OCI-LY7 (cell line): ENCODE results near the gene FNBP1. TPM values are rescaled to one million over a fixed set of nuclear protein-coding genes. Genes with fewer than 3 reads are reported as not detected.

ENCODE experiments used
- BruUV-seq: library from RNA; stranded (reverse); fragments of 400-500 nt; replicated peaks from 2 replicates; lab custom pipeline; 2021; lab: Mats Ljungman, UMichigan
- CTCF ChIA-PET: fragments of 300-600 bp; sonication (Branson Sonifier 250); formaldehyde crosslinking; loops from one replicate; lab custom pipeline; 2022; ENCODE audit warnings: antibody characterized with exemption; ENCODE audit not compliant: unreplicated experiment; lab: Charles Lee
- POLR2A ChIA-PET: fragments of 300-600 bp; sonication (Branson Sonifier 250); formaldehyde crosslinking; loops from one replicate; lab custom pipeline; 2022; ENCODE audit warnings: antibody characterized with exemption; lab: Charles Lee
- DNase-seq: peaks from one replicate; pipeline ENCODE4 v3.0.0-alpha.2; 2015; ENCODE audit warnings: low spot score
- H2AFZ ChIP-seq: fragments of 200-600 bp; sonication (generic), shearing (Covaris generic); 2 replicates; pipeline ENCODE4 v1.6.1; 2014; ENCODE audit warnings: mild to moderate bottlenecking, antibody characterized with exemption, low read length, moderate library complexity
- H3K27ac ChIP-seq: fragments of 200-600 bp; sonication (generic); 2 replicates; pipeline ENCODE4 v1.5.1; 2014; ENCODE audit warnings: mixed run types, low read depth, mild to moderate bottlenecking, moderate library complexity, low read length, inconsistent platforms; ENCODE audit not compliant: poor library complexity, severe bottlenecking
- H3K36me3 ChIP-seq: fragments of 200-600 bp; sonication (generic); 2 replicates; pipeline ENCODE4 v1.6.1; 2014; ENCODE audit warnings: mild to moderate bottlenecking, antibody characterized with exemption, low read length, moderate library complexity, mixed read lengths; ENCODE audit not compliant: insufficient read depth
- H3K4me1 ChIP-seq: fragments of 200-600 bp; sonication (generic); 2 replicates; pipeline ENCODE4 v1.5.1; 2014; ENCODE audit warnings: mild to moderate bottlenecking, low read length; ENCODE audit not compliant: insufficient read depth, poor library complexity, severe bottlenecking
- H3K4me2 ChIP-seq: fragments of 200-600 bp; sonication (generic); 2 replicates; pipeline ENCODE4 v1.6.1; 2014; ENCODE audit warnings: mild to moderate bottlenecking, low read length
- H3K4me3 ChIP-seq: fragments of 200-600 bp; sonication (generic); 2 replicates; pipeline ENCODE4 v1.5.1; 2014; ENCODE audit warnings: mild to moderate bottlenecking, low read depth, low read length; ENCODE audit not compliant: poor library complexity, severe bottlenecking
- H3K79me2 ChIP-seq: fragments of 200-600 bp; sonication (generic); 2 replicates; pipeline ENCODE4 v1.6.1; 2016; ENCODE audit warnings: low read depth, mild to moderate bottlenecking, low read length, moderate library complexity, mixed read lengths; ENCODE audit not compliant: insufficient read depth
- H3K9me2 ChIP-seq: fragments of 200-600 bp; sonication (generic); 2 replicates; pipeline ENCODE4 v1.6.1; 2016; ENCODE audit warnings: mild to moderate bottlenecking, low read length, mixed read lengths; ENCODE audit not compliant: insufficient read depth
- H3K9me3 ChIP-seq: fragments of 200-600 bp; sonication (generic); 2 replicates; pipeline ENCODE4 v1.6.1; 2014; ENCODE audit warnings: mild to moderate bottlenecking, mixed run types, low read length, mixed read lengths
- H4K20me1 ChIP-seq: fragments of 200-600 bp; sonication (generic); 2 replicates; pipeline ENCODE4 v1.6.1; 2014; ENCODE audit warnings: mild to moderate bottlenecking, antibody characterized with exemption, low read length, moderate library complexity, mixed read lengths; ENCODE audit not compliant: insufficient read depth
- EZH2phosphoT487 ChIP-seq: fragments of 200-600 bp; sonication (generic); IDR thresholded peaks from 2 replicates; pipeline ENCODE4 v1.6.1; 2018; ENCODE audit warnings: low read depth, borderline replicate concordance, mild to moderate bottlenecking, mixed run types, antibody characterized with exemption, low read length, moderate library complexity, mixed read lengths
- intact Hi-C: fragments of 100-400 bp; cut with micrococcal nuclease; formaldehyde crosslinking; loops from one replicate; pipeline ENCODE4 v1.10.0; 2022; ENCODE audit not compliant: unreplicated experiment
- total RNA-seq, 2 experiments: library from RNA; depleted of rRNA in 1 of 2; stranded (reverse); fragments of >200 nt in 1 of 2; shearing (Covaris generic) in 1 of 2; gene quantifications; 2 replicates each; pipeline ENCODE4 v1.2.3, GENCODE V29; 2014 to 2022
- TF ChIP-seq, protein P1 (sequence below): fragments of 200-600 bp; sonication (generic); conservative IDR thresholded peaks from 2 replicates; pipeline ENCODE4 v1.5.1; 2014; ENCODE audit warnings: mild to moderate bottlenecking, antibody characterized with exemption, low read length, moderate library complexity, mixed read lengths

Gene FNBP1
- total RNA-seq, 2 experiments from 2014 or later = 93.3 to 164 TPM

DNA sequence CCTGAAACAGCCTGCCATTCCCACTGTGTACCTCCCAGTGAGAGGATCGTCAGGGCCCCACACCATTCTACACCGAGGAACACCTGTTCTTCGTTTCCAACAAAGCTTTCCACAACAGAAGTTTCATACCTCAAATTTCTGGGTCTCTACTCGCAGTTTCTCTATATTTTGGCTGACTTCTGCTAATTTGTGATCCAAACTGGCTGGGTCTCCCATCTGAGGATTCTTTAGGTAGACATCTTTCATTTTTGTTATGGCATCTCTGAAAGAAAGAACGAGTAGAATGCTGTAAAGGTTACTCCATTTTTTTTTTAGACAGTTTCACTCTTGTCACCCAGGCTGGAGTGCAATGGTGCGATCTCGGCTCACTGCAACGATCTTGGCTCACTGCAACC, 140.3 kb downstream of the FNBP1 start:
- H3K4me3 ChIP-seq = no peak overlapping the region
- no TSS peak for BruUV-seq
- H3K9me3 ChIP-seq = no peaks in the 10 kb centered on the region
- no peaks in the 10 kb centered on the region for H3K9me2 ChIP-seq
- H4K20me1 ChIP-seq = no peaks in the 10 kb centered on the region; the same call in 1 of the 2 replicates
- no peak for DNase-seq
- intact Hi-C loops = no loop called here
- H2AFZ ChIP-seq = no peak overlapping the region
- H3K4me2 ChIP-seq = no peak overlapping the region
- H3K4me1 ChIP-seq = peaks cover under 1% of the 10 kb centered on the region
- no peak for TF ChIP-seq EZH2phosphoT487
- TF ChIP-seq, protein P1, sequence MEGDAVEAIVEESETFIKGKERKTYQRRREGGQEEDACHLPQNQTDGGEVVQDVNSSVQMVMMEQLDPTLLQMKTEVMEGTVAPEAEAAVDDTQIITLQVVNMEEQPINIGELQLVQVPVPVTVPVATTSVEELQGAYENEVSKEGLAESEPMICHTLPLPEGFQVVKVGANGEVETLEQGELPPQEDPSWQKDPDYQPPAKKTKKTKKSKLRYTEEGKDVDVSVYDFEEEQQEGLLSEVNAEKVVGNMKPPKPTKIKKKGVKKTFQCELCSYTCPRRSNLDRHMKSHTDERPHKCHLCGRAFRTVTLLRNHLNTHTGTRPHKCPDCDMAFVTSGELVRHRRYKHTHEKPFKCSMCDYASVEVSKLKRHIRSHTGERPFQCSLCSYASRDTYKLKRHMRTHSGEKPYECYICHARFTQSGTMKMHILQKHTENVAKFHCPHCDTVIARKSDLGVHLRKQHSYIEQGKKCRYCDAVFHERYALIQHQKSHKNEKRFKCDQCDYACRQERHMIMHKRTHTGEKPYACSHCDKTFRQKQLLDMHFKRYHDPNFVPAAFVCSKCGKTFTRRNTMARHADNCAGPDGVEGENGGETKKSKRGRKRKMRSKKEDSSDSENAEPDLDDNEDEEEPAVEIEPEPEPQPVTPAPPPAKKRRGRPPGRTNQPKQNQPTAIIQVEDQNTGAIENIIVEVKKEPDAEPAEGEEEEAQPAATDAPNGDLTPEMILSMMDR = no peak
- ChIA-PET POLR2A (no interaction called here), CTCF (no interaction called here)
- H3K36me3 ChIP-seq = peaks cover 93% of the 10 kb centered on the region
- no peaks in the 10 kb centered on the region for H3K79me2 ChIP-seq
- no peak overlapping the region for H3K27ac ChIP-seq

DNA sequence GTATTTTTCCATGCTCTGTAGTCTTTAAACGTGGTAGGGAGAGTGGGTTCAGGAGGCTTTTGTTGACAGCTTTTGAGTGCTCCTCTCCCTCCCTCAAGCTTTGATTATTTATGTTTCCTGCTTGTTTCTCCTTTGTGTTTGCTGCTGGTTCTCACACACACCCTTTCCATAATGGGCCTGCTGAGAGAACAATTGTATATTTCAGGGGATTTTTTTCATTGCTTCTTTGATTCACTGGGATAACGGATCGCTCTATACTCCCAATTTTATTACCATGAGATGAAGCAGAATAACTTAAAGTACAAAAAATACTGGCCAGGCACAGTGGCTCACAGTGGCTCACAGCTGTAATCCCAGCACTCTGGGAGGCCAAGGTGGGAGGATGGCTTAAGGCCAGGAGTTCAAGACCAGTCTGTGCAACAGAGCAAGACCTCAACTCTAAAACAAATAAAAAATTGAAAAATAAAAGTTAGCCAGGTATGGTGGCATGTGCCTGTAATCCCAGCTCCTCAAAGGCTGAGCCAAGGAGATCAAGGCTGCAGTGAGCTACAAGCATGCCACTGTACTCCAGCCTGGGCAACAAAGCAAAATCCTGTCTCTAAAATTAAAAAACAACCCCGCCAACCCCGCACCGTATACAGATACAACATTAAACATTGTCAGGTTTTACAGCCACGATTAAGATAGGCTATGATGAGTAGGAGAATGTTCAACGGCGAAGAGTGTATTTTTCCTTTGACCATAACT, 140.8 kb downstream of the FNBP1 start:
- Histone ChIP-seq H3K9me3 (no peaks in the 10 kb centered on the region), H3K4me2 (no peak overlapping the region), H2AFZ (no peak overlapping the region), H3K36me3 (peaks cover 92% of the 10 kb centered on the region), H3K4me3 (no peak overlapping the region), H3K27ac (no peak overlapping the region), H3K9me2 (no peaks in the 10 kb centered on the region), H3K4me1 (peaks cover 3% of the 10 kb centered on the region), H4K20me1 (no peaks in the 10 kb centered on the region; the same call in 1 of the 2 replicates), H3K79me2 (no peaks in the 10 kb centered on the region)
- CTCF ChIA-PET = no interaction called here
- no peak for DNase-seq
- TF ChIP-seq EZH2phosphoT487 = no peak
- TF ChIP-seq, protein P1 = no peak
- POLR2A ChIA-PET = no interaction called here
- no TSS peak for BruUV-seq
- intact Hi-C loops = no loop called here
